ENCODE data around the gene SYT2.

DNA sequence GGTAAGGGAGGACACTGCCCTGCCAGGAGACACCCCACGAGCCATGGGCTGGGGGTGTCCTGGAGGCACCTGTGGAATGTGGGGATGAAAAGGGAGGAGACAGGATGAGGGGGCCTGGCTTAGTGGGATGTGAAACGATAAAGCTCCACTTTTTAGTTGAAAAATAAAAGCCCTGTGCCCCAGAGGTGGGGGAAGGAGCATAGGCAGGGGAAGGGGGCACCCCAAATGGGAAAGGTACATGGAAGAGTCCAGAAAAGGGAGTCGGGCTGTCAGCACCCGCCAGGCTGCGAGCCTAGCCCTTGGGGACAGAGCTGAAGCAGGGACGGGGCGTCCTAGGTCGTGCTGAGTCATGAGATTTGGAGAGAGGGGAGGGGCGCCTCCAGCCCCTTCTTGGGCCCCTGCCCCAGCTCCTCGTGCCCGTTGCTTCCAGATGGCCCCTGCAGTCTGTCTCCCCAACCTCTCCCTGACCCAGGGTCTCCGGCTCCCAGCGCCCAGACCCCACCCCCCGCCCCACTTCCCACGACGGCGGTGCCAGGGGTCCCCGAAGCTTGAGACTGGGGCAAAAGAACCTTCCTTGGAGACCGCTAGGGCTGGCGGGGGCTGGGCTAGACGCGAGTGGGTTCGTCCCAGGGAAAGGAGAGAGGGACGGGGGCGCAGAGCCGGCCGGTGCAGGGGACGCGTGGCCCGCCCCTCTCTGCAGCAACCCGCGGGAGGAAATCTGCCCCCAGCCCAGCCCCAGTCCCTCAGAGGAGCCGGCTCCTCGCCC is 795 bp downstream of the SYT2 start:
- TF ChIP-seq, protein P1, sequence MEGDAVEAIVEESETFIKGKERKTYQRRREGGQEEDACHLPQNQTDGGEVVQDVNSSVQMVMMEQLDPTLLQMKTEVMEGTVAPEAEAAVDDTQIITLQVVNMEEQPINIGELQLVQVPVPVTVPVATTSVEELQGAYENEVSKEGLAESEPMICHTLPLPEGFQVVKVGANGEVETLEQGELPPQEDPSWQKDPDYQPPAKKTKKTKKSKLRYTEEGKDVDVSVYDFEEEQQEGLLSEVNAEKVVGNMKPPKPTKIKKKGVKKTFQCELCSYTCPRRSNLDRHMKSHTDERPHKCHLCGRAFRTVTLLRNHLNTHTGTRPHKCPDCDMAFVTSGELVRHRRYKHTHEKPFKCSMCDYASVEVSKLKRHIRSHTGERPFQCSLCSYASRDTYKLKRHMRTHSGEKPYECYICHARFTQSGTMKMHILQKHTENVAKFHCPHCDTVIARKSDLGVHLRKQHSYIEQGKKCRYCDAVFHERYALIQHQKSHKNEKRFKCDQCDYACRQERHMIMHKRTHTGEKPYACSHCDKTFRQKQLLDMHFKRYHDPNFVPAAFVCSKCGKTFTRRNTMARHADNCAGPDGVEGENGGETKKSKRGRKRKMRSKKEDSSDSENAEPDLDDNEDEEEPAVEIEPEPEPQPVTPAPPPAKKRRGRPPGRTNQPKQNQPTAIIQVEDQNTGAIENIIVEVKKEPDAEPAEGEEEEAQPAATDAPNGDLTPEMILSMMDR (IDR thresholded peaks at IDR 0.05), result no peak
- TF ChIP-seq EP300 (IDR thresholded peaks at IDR 0.05) (no peak), POLR2A (IDR thresholded peaks at IDR 0.05) (no peak)
